GM23338 (cell line): Measurements from ENCODE around the gene DCTPP1.

Experiments
- CREB1 ChIP-seq: fragments of 250-450 bp; sonication (Bioruptor Pico); IDR thresholded peaks from 2 replicates; pipeline ENCODE4 v1.5.0; 2020; ENCODE audit warnings: low read depth, mild to moderate bottlenecking, moderate library complexity
- EZH2 ChIP-seq: fragments of 200-600 bp; sonication (generic); IDR thresholded peaks from one replicate; pipeline ENCODE4 v1.8.0; 2017; ENCODE audit warnings: antibody characterized with exemption, mild to moderate bottlenecking, low read depth; ENCODE audit not compliant: unreplicated experiment
- EZH2phosphoT487 ChIP-seq: fragments of 200-600 bp; sonication (generic); IDR thresholded peaks from one replicate; pipeline ENCODE4 v1.8.1; 2018; ENCODE audit warnings: antibody characterized with exemption; ENCODE audit not compliant: unreplicated experiment
- JUNB ChIP-seq: IDR thresholded peaks from one replicate; pipeline ENCODE4 v1.6.1; 2016; ENCODE audit warnings: antibody characterized with exemption; ENCODE audit not compliant: unreplicated experiment
- POLR2AphosphoS5 ChIP-seq: IDR thresholded peaks from 2 replicates; pipeline ENCODE4 v1.6.1; 2016; ENCODE audit warnings: antibody characterized with exemption, low read depth
- ZNF114 ChIP-seq: fragments of 250-450 bp; sonication (Bioruptor Pico); IDR thresholded peaks from 2 replicates; pipeline ENCODE4 v1.5.0; 2020; ENCODE audit warnings: mild to moderate bottlenecking, moderate library complexity
- ZNF331 ChIP-seq: fragments of 250-450 bp; sonication (Bioruptor Pico); IDR thresholded peaks from 2 replicates; pipeline ENCODE4 v1.5.0; 2020; ENCODE audit warnings: low read depth, mild to moderate bottlenecking, moderate library complexity
- TF ChIP-seq, protein P1 (sequence below), 2 experiments: fragments of 200-600 bp in 1 of 2; sonication (generic) in 1 of 2; conservative IDR thresholded peaks; 2 replicates each; pipeline versions ENCODE4 v1.5.1 to v1.6.1; 2016 to 2017; ENCODE audit warnings: antibody characterized with exemption in 2 of 2, low read depth in 2 of 2, mild to moderate bottlenecking in 2 of 2, moderate library complexity in 1 of 2
- TF ChIP-seq, protein P2 (sequence below): IDR thresholded peaks from 2 replicates; pipeline ENCODE4 v1.6.1; 2016; ENCODE audit warnings: antibody characterized with exemption
- TF ChIP-seq, protein P3 (sequence below): IDR thresholded peaks from one replicate; pipeline ENCODE4 v1.6.1; 2018; ENCODE audit warnings: antibody characterized with exemption; ENCODE audit not compliant: unreplicated experiment

DNA sequence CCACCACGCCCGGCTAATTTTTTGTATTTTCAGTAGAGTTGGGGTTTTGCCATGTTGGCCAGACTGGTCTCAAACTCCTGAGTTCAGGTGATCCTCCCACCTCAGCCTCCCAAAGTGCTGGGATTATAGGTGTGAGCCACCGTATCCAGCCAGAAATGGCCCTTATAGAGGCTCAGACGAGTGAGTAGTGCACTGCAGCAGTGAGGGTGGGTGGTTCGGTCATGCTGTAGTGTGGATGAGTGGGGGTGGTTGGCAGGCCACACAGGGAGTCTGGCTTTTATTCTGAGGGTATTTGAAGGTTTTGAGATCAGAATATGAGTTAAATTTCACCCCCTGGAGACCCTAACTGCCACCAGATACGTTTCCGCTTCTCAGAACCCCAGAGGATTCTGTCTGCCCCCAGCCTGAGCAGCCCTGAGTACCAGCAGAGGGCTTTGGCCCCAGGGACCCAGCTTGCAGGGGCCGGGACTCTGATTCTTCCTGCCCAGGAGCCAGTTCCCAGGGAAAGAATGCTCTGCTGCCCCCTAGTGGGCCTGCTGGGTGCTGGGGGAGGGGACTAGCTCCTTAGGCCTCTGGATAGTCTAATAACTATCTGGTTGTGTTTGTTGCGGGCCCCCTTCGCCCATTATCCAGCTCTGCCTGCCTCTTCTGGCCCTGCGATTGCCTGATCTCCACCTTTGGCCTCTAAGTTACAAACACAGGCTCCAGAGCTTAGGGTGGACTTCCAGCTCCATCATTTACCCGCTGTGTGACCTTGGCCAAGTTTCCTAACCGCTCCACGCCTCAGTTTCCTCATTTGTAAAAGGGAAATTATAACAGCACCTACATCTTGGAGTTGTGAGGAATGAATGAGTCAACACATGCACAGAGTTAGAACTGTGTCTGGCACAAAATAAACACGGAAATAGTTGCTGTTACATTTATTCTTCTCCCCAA lies 20.4 kb downstream of the DCTPP1 start:
- TF ChIP-seq, protein P1, sequence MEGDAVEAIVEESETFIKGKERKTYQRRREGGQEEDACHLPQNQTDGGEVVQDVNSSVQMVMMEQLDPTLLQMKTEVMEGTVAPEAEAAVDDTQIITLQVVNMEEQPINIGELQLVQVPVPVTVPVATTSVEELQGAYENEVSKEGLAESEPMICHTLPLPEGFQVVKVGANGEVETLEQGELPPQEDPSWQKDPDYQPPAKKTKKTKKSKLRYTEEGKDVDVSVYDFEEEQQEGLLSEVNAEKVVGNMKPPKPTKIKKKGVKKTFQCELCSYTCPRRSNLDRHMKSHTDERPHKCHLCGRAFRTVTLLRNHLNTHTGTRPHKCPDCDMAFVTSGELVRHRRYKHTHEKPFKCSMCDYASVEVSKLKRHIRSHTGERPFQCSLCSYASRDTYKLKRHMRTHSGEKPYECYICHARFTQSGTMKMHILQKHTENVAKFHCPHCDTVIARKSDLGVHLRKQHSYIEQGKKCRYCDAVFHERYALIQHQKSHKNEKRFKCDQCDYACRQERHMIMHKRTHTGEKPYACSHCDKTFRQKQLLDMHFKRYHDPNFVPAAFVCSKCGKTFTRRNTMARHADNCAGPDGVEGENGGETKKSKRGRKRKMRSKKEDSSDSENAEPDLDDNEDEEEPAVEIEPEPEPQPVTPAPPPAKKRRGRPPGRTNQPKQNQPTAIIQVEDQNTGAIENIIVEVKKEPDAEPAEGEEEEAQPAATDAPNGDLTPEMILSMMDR (conservative IDR thresholded peaks at IDR 0.05; ENCODE audit: low read depth in 2 of 2) = peak; percentile 87 to 95
- TF ChIP-seq JUNB = no peak
- TF ChIP-seq POLR2AphosphoS5 = no peak
- TF ChIP-seq, protein P2, sequence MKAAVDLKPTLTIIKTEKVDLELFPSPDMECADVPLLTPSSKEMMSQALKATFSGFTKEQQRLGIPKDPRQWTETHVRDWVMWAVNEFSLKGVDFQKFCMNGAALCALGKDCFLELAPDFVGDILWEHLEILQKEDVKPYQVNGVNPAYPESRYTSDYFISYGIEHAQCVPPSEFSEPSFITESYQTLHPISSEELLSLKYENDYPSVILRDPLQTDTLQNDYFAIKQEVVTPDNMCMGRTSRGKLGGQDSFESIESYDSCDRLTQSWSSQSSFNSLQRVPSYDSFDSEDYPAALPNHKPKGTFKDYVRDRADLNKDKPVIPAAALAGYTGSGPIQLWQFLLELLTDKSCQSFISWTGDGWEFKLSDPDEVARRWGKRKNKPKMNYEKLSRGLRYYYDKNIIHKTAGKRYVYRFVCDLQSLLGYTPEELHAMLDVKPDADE = no peak
- TF ChIP-seq EZH2 = no peak
- TF ChIP-seq, protein P3, sequence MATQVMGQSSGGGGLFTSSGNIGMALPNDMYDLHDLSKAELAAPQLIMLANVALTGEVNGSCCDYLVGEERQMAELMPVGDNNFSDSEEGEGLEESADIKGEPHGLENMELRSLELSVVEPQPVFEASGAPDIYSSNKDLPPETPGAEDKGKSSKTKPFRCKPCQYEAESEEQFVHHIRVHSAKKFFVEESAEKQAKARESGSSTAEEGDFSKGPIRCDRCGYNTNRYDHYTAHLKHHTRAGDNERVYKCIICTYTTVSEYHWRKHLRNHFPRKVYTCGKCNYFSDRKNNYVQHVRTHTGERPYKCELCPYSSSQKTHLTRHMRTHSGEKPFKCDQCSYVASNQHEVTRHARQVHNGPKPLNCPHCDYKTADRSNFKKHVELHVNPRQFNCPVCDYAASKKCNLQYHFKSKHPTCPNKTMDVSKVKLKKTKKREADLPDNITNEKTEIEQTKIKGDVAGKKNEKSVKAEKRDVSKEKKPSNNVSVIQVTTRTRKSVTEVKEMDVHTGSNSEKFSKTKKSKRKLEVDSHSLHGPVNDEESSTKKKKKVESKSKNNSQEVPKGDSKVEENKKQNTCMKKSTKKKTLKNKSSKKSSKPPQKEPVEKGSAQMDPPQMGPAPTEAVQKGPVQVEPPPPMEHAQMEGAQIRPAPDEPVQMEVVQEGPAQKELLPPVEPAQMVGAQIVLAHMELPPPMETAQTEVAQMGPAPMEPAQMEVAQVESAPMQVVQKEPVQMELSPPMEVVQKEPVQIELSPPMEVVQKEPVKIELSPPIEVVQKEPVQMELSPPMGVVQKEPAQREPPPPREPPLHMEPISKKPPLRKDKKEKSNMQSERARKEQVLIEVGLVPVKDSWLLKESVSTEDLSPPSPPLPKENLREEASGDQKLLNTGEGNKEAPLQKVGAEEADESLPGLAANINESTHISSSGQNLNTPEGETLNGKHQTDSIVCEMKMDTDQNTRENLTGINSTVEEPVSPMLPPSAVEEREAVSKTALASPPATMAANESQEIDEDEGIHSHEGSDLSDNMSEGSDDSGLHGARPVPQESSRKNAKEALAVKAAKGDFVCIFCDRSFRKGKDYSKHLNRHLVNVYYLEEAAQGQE = no peak
- TF ChIP-seq EZH2phosphoT487 = no peak
- TF ChIP-seq CREB1 = no peak
- TF ChIP-seq ZNF114 (CRISPR knock-in tag) = no peak
- TF ChIP-seq ZNF331 (CRISPR knock-in tag) = no peak
